Activated CD4-positive, alpha-beta T cell treated with anti-CD3 and anti-CD28 coated beads, Interleukin-2, amount 10 ng/mL, durations not matched to agents 7 days and 5 days (primary cell): ENCODE data around the gene HDAC4. TPM values are rescaled to one million over a fixed set of nuclear protein-coding genes. Genes with fewer than 3 reads are reported as not detected.

ENCODE experiments used
- CTCF ChIA-PET: fragments of 350-600 bp; sonication (Branson Sonifier 250); formaldehyde crosslinking; loops from one replicate; lab custom pipeline; 2021; ENCODE audit warnings: antibody characterized with exemption; lab: Charles Lee
- POLR2A ChIA-PET: fragments of 350-600 bp; sonication (Branson Sonifier 250); formaldehyde crosslinking; loops from one replicate; lab custom pipeline; 2021; ENCODE audit warnings: antibody characterized with exemption; lab: Charles Lee
- DNase-seq: peaks from one replicate; pipeline ENCODE4 v3.0.0-alpha.2; 2020
- H3K27ac Mint-ChIP-seq: one replicate; pipeline ENCODE4 v1.8.0; 2021; ENCODE audit warnings: mild to moderate bottlenecking, moderate library complexity, mixed read lengths
- H3K27me3 Mint-ChIP-seq: one replicate; pipeline ENCODE4 v1.8.0; 2021; ENCODE audit warnings: mixed read lengths
- H3K36me3 Mint-ChIP-seq: one replicate; pipeline ENCODE4 v1.8.0; 2021; ENCODE audit warnings: low read depth, mixed read lengths
- H3K4me1 Mint-ChIP-seq: one replicate; pipeline ENCODE4 v1.8.0; 2021; ENCODE audit warnings: mixed read lengths
- H3K4me3 Mint-ChIP-seq: one replicate; pipeline ENCODE4 v1.8.0; 2021; ENCODE audit warnings: mild to moderate bottlenecking, moderate library complexity, mixed read lengths
- H3K9me3 Mint-ChIP-seq: one replicate; pipeline ENCODE4 v1.8.0; 2021; ENCODE audit warnings: mixed read lengths
- total RNA-seq, 2 experiments: library from RNA; stranded (reverse); gene quantifications; one replicate each; pipeline ENCODE4 v1.2.3, GENCODE V29; 2021

Gene HDAC4
- total RNA-seq, 2 experiments from 2014 or later, result 57.1 to 68.4 TPM

DNA sequence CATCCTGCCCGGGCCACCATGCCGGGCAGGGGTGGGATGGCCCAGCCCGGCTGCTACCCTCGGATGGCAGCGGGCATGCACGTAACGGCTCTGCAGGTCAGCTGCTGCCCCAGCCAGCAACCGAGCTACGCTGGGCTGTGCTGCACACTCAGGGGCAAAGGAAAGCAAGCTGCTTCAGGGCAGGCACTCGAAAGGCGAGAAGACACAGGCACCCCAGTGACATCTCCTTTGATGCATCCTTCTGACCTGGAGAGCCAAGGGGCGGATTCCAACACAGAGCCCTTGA, 8.8 kb downstream of the HDAC4 start:
- Mint-ChIP-seq H3K27ac (no peak overlapping the region), H3K4me1 (peaks cover 23% of the 10 kb centered on the region), H3K27me3 (no peaks in the 10 kb centered on the region), H3K9me3 (no peaks in the 10 kb centered on the region), H3K4me3 (no peak overlapping the region), H3K36me3 (peaks cover 10% of the 10 kb centered on the region)
- DNase-seq, result no peak
- POLR2A ChIA-PET, result no interaction called here
- CTCF ChIA-PET, result interaction anchor here (1.2 kb wide), 1 partner anchor 125 kb away, joined by 3 read pairs; no protein-coding TSS in a partner anchor

DNA sequence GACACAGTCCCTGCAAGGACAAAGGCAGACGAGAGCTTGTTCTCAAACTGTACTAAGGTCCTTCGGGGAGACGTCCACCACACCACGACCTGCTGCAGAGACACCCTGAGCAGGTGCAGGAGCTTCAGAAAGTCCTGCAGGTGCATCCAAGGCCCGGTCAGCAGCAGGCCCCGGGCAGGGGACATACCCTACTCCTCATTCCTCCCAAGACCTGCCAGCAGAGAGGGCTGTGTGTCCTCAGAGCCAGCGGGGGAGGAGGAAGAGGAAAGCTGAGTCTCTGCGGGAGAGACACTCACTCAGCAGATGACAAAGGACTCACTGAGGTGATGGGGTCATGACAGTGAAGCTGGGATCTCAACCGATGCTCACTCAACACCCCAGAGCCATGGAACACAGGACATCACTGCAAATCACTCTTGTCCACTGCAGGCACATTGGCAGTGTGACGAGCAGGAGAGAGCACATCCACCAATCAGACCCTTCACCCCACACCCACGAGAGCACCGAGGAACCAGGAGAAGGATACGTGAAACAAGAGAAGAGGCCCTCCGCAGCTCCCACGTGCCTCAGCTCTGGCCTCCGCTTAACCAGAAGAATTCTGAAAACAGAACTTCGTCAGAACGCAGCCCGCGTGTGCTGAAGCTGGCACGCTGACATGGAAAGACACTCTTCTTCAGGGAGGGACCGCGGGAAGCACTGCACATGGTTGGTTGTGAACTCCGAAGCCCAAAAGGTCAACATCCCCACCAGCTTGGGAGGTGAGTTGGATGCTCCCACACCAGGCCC, 9.3 kb downstream of the HDAC4 start:
- peaks cover 21% of the 10 kb centered on the region for H3K4me1 Mint-ChIP-seq
- POLR2A ChIA-PET, result no interaction called here
- H3K27ac Mint-ChIP-seq, result no peak overlapping the region
- DNase-seq, result no peak
- H3K9me3 Mint-ChIP-seq, result no peaks in the 10 kb centered on the region
- H3K36me3 Mint-ChIP-seq, result peaks cover 10% of the 10 kb centered on the region
- CTCF ChIA-PET, result interaction anchor here (1.2 kb wide), 1 partner anchor 124 kb away, joined by 3 read pairs; no protein-coding TSS in a partner anchor
- no peaks in the 10 kb centered on the region for H3K27me3 Mint-ChIP-seq
- H3K4me3 Mint-ChIP-seq, result no peak overlapping the region

DNA sequence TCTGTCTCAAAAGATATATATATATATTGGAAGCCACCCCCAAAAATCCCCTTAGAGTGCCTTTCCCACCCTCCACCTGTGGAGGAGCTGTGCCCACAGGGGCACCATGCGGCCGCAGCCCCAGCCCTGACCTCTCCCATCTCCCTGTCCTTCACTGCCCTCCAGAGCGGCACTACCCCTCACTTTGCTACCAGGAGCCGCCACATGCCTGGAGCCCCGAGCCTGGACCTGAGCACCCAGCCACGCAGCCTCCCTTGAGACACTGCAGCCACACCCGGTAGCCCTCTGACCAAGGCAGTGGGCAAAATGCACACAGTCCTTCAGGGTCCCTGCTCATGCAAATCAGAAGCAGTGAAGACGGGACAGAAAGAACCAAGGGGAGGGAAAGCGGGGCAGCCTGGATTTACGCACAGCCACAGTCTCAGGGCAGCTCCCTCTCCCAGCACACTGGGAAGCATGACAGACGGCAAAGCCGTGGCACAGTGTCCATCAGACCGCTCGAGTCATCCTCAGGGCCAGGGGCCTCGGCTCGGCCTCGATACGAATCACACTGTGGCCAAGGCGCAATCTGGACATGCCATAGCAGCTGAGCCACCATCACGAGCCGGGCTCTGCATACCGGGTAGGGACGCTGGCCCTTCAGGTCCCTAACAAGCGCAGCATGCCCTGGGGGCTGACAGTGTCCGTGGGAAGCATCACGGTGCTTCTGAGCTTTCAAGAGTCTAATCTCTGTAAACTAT, 10.1 kb downstream of the HDAC4 start:
- H3K36me3 Mint-ChIP-seq, result peaks cover 10% of the 10 kb centered on the region
- no peak for DNase-seq
- H3K4me3 Mint-ChIP-seq, result no peak overlapping the region
- peaks cover 21% of the 10 kb centered on the region for H3K4me1 Mint-ChIP-seq
- H3K27me3 Mint-ChIP-seq, result no peaks in the 10 kb centered on the region
- H3K9me3 Mint-ChIP-seq, result no peaks in the 10 kb centered on the region
- CTCF ChIA-PET, result interaction anchor here (1.2 kb wide), 1 partner anchor 124 kb away, joined by 3 read pairs; no protein-coding TSS in a partner anchor
- H3K27ac Mint-ChIP-seq, result no peak overlapping the region
- POLR2A ChIA-PET, result no interaction called here

DNA sequence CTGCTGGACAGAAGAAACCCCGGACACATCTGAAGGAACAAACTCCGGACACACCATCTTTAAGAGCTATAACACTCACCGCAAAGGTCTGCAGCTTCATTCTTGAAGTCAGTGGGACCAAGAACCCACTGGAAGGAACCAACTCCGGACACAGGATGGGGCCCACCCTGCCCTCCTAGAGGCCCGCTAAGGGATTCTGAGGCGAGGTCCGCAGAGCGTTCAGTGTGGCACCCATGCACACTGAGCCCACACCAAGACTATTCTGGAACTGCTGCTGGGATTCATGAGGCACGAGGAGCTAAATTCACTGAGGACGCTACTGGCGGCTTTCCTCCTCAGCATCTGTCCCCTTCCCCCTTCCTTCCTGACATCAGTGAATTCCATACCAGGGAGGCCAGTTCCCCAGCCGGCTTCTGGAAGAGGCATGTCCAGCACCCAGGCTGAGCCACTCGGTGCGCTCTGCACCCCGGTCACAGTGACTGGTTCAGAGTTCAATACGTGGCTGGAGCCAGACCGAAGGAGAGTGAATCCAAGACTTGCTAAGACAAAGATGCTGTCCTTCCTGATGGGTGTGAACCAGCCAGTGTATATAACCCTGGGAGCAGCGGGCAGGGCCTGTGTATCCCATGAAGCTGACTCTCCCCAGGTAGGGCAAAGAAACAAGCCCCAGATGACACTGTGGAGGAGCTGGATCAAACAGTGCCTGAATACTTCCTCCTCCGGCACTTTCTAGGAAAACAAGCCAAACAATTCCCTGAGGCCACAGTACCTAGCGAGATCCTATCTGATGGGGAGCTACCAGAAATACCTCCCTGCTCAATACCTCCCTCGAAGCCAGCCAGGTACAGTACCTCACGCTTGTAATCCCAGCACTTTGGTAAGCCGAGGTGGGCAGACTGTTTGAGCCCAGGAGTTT, 11.1 kb downstream of the HDAC4 start:
- Mint-ChIP-seq H3K4me1 (peaks cover 18% of the 10 kb centered on the region), H3K9me3 (no peaks in the 10 kb centered on the region), H3K4me3 (no peak overlapping the region), H3K27ac (no peak overlapping the region), H3K27me3 (no peaks in the 10 kb centered on the region), H3K36me3 (peaks cover 10% of the 10 kb centered on the region)
- ChIA-PET CTCF (no interaction called here), POLR2A (no interaction called here)
- DNase-seq, result no peak

DNA sequence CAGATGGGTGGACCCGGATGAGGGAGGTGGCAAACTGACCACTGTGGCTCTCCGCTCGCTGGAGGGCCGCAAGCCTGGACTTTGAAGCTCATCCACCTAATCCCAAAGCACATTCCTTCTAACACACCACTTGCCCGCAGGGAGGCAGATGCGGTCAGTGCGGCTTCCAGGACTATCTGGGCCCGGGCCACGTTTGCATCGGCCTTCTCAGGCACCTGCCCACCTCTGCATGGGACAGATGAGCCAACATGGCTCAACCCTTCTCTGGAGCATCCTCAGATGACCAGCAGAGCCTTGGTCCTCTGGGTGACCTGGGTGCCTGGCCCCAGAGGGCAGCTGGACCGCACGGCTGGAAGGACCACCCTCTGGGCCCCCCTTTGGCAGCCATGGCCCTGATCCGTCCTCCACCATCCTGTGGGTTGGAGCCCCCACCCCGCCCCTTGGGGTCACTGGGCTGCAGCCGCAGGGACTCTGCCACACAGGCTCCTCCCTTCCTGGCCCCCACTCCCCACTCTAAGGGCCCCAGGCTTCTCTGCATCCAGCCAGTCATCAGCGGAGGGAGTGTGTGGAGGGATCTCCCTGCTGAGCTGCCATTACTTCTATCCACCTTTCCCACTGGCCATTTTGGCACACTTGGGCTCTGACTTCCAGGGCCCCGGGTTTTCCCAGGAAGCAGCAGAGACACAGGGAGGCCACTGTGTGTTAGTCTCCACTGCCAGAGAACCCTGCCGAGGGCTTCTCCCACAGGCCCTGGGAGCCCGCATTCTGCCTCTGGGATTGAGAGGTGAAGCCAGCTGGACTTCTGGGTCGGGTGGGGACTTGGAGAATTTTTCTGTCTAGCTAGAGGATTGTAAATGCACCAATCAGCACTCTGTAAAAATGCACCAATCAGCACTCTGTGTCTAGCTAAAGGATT, 12.3 kb downstream of the HDAC4 start:
- Mint-ChIP-seq H3K4me3 (no peak overlapping the region), H3K27ac (no peak overlapping the region), H3K27me3 (no peaks in the 10 kb centered on the region), H3K4me1 (peaks cover 15% of the 10 kb centered on the region), H3K36me3 (peaks cover 12% of the 10 kb centered on the region), H3K9me3 (no peaks in the 10 kb centered on the region)
- no peak for DNase-seq
- ChIA-PET POLR2A (no interaction called here), CTCF (no interaction called here)

DNA sequence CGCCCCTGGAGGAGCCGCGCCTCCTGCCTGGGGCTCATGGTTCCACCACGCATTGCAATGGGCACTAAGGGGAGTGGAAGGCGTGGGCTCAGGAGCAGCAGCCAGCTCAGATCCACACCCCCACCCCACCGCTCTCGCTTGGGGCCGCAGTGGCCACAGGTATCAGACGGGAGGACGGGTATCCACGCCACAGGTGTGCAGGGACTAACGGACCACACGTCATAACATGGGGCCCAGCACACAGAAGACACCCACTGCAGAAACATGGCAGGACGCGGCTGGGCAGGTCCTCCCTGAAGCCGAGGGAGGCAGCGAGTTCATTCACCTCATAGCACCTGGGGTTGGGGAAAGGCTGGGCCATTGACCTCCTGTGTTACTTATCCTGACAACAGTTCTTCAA, 13.0 kb downstream of the HDAC4 start:
- Mint-ChIP-seq H3K9me3 (no peaks in the 10 kb centered on the region), H3K4me3 (no peak overlapping the region), H3K36me3 (peaks cover 14% of the 10 kb centered on the region), H3K27me3 (no peaks in the 10 kb centered on the region), H3K4me1 (peaks cover 14% of the 10 kb centered on the region), H3K27ac (no peak overlapping the region)
- ChIA-PET CTCF (no interaction called here), POLR2A (no interaction called here)
- DNase-seq, result no peak

DNA sequence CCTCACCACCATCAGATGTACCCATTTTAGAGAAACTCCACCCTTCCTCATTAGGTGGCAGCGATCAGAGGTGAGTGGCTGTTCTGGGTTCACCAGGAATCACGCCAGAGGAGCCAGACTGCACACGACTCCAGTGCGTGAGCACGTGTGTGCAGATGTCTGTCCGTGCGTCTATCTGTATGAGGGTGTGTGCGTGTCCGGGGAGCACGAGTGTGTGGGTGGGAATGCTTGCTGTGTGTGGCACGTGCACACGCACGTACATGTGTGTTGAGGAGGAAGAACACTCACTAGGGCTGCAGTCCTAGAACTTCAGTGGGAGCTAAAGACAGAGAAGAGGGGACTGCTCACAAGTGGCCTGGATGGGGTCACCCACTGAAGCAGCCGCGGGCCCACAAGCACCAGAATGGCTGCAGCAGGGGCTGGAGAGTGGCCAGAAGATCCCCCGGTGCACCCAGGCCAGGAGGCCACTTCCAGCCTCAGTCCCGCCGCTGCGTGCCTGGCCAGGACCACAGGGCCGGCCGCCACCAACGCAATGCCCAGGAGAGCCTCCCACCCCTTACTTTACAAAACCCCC, 13.9 kb downstream of the HDAC4 start:
- no peak overlapping the region for H3K4me3 Mint-ChIP-seq
- no peak for DNase-seq
- CTCF ChIA-PET, result no interaction called here
- no peaks in the 10 kb centered on the region for H3K9me3 Mint-ChIP-seq
- no peaks in the 10 kb centered on the region for H3K27me3 Mint-ChIP-seq
- no peak overlapping the region for H3K27ac Mint-ChIP-seq
- H3K36me3 Mint-ChIP-seq, result peaks cover 14% of the 10 kb centered on the region
- peaks cover 21% of the 10 kb centered on the region for H3K4me1 Mint-ChIP-seq
- POLR2A ChIA-PET, result no interaction called here

DNA sequence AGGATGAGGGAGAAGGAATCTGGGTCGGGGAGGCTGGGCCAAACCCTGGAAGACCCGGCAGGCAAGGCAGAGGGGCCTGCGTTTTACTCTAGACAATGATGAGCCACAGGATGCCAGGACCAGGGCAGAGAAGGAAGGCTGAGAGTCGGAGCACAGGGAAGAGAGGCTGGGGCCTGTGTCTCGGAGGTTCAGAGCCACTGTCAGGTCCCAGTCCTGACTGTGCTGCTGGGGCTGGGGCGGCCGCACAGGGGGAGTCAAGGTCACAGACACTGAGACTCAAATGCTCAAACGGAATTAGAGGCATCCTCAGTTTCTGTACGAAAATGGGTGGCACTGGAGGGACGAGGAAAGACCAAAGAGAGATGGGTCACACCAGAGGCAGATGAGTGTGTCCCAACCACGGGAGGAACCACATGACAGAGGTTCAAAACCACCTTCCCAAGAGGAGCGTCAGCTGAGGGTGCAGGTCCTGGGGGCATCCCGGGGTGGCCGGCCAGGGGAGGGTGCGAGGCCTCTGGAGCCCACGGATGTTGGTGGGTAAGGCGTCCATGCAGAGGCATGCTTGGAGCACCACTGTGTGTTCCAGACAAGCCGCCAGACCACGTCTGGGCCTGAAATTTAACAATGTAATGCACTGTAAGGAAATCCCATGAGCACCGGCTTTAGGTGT, 14.7 kb downstream of the HDAC4 start:
- Mint-ChIP-seq H3K36me3 (peaks cover 14% of the 10 kb centered on the region), H3K9me3 (no peaks in the 10 kb centered on the region), H3K4me1 (peaks cover 29% of the 10 kb centered on the region), H3K27ac (no peak overlapping the region), H3K4me3 (no peak overlapping the region), H3K27me3 (no peaks in the 10 kb centered on the region)
- POLR2A ChIA-PET, result no interaction called here
- no peak for DNase-seq
- CTCF ChIA-PET, result no interaction called here

DNA sequence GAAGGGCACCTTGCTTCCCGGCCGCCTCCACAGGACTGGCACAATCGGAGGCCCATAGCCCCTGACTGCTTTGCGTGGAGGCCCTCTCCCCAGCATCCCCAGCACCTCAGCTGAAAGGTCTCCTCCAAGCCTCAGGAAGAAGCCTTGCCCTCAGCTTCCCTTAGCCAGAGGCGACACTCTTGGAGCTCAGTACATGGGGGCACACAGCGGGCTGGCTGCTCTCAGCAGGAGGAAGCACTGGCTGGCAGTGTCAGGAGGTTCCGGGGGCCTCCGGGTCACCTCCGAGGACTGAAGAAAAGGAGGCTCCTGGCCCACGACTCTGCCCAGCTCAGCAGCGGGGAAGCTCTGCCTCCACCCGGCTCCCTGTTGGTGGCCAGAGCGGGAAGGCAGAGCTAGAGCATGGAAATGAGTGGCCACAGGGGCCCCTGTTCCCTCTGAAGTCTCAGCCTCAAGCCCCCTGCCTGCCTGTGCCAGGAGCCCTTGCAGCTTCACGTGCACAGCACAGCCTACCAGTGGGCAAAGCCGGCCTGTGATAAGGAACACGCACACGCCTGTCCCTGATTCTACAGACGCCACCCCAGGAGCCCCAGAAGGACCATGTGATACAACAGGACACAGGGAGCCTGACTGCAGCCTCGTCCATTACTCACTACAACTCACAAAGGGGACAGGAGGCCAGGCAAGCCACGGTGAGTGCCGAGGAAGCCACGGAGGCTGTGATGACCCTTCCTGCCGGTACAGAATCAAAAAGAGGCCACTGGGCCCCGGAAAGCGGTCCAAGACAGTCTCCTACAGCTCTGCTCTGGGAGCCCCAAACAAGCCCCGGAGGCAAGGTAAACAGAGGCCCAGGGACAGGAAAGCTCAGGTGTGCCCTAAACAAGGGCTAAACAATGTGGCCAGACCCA, 15.5 kb downstream of the HDAC4 start:
- H3K9me3 Mint-ChIP-seq, result no peaks in the 10 kb centered on the region
- H3K27me3 Mint-ChIP-seq, result no peaks in the 10 kb centered on the region
- H3K4me1 Mint-ChIP-seq, result peaks cover 36% of the 10 kb centered on the region
- POLR2A ChIA-PET, result no interaction called here
- no peak for DNase-seq
- no peak overlapping the region for H3K4me3 Mint-ChIP-seq
- CTCF ChIA-PET, result no interaction called here
- H3K27ac Mint-ChIP-seq, result no peak overlapping the region
- H3K36me3 Mint-ChIP-seq, result peaks cover 16% of the 10 kb centered on the region

DNA sequence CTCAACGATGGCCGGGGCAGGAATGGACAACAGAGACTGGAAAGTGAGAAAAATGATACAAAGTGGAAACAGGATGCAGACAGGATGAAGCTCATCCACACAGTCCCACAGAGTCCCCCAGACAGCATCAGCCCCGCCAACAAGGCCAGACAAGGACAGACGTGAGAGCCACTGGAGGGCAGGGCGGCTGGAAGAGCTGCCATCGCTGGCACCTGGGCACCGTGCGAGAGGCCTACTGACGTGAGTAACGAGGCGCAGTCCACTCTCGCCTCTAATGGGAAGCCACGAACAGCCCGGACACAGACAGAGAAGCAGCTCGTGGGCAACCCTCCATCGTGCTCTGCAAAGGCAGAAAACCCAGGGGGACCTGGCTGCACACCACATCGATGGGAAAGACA, 17.1 kb downstream of the HDAC4 start:
- Mint-ChIP-seq H3K9me3 (no peaks in the 10 kb centered on the region), H3K4me3 (no peak overlapping the region), H3K36me3 (peaks cover 6% of the 10 kb centered on the region), H3K27me3 (no peaks in the 10 kb centered on the region), H3K27ac (no peak overlapping the region), H3K4me1 (peaks cover 46% of the 10 kb centered on the region)
- no peak for DNase-seq
- ChIA-PET CTCF (interaction anchor here (0.6 to 1.3 kb wide), 3 partner anchors 11 to 1364 kb away, joined by 3 to 4 read pairs (median 3); no protein-coding TSS in a partner anchor), POLR2A (no interaction called here)
